Pulmonary artery endothelial cell (primary cell): ENCODE data around the gene ITGB6. TPM values are rescaled to one million over a fixed set of nuclear protein-coding genes. Genes with fewer than 3 reads are reported as not detected.

ENCODE experiments used
- DNase-seq: peaks from one replicate; pipeline ENCODE4 v3.0.0-alpha.2; 2011; ENCODE audit warnings: low read depth, low spot score
- total RNA-seq: library from RNA; depleted of rRNA; stranded (reverse); fragments of >200 nt; gene quantifications from 2 replicates; pipeline ENCODE4 v1.2.3, GENCODE V29; 2014

The ITGB6 gene
- total RNA-seq, 1 donor from 2014 or later, result 0.07 TPM

- no peak for DNase-seq
Observed at GRCh38 chr2:160222546-160223283, 22.6 kb upstream of the ITGB6 start.

GRCh38 chr2:160221391-160222276, 21.6 kb upstream of the ITGB6 start:
- DNase-seq, result no peak

- DNase-seq, result no peak
Observed at GRCh38 chr2:160220545-160221009, 20.5 kb upstream of the ITGB6 start.

- no peak for DNase-seq
Observed at GRCh38 chr2:160220026-160220425, 20.0 kb upstream of the ITGB6 start.

GRCh38 chr2:160214461-160215445, 14.7 kb upstream of the ITGB6 start:
- no peak for DNase-seq

GRCh38 chr2:160213511-160213910, 13.4 kb upstream of the ITGB6 start:
- no peak for DNase-seq

- DNase-seq, result peak; percentile 52
Observed at GRCh38 chr2:160210599-160211138, 10.6 kb upstream of the ITGB6 start.

GRCh38 chr2:160209516-160209856, 9.4 kb upstream of the ITGB6 start:
- no peak for DNase-seq

GRCh38 chr2:160208655-160209515, 8.8 kb upstream of the ITGB6 start:
- DNase-seq, result no peak

GRCh38 chr2:160207804-160208654, 8.0 kb upstream of the ITGB6 start:
- peak; percentile 64 for DNase-seq

GRCh38 chr2:160207271-160207670, 7.2 kb upstream of the ITGB6 start:
- DNase-seq, result no peak

- DNase-seq, result no peak
Observed at GRCh38 chr2:160206436-160206835, 6.4 kb upstream of the ITGB6 start.

GRCh38 chr2:160205505-160205904, 5.4 kb upstream of the ITGB6 start:
- peak; percentile 94 for DNase-seq

GRCh38 chr2:160203422-160203821, 3.4 kb upstream of the ITGB6 start:
- no peak for DNase-seq

GRCh38 chr2:160203007-160203406, 2.9 kb upstream of the ITGB6 start:
- no peak for DNase-seq

- no peak for DNase-seq
Observed at GRCh38 chr2:160201849-160202539, 1.9 kb upstream of the ITGB6 start.

GRCh38 chr2:160200921-160201320, 849 bp upstream of the ITGB6 start:
- no peak for DNase-seq

GRCh38 chr2:160199053-160199452, 1.0 kb downstream of the ITGB6 start:
- no peak for DNase-seq

- no peak for DNase-seq
Observed at GRCh38 chr2:160197587-160197986, 2.5 kb downstream of the ITGB6 start.
